H1 (cell line): ENCODE measurements around the gene TMEM200B. TPM values are rescaled to one million over a fixed set of nuclear protein-coding genes. Genes with fewer than 3 reads are reported as not detected.
A peak's percentile ranks its signal among the peaks of the same experiment; 100 is the strongest.

ENCODE experiments used
- ASH2L ChIP-seq: fragments of 200-600, 300-600 bp; sonication (generic); IDR thresholded peaks from one replicate; pipeline ENCODE4 v1.7.1; 2017; ENCODE audit warnings: low read length
- CHD7 ChIP-seq: fragments of 300-600 bp; sonication (generic); IDR thresholded peaks from 2 replicates; pipeline ENCODE4 v1.7.1; 2012; ENCODE audit warnings: low read length, moderate library complexity, mild to moderate bottlenecking, inconsistent platforms; ENCODE audit not compliant: insufficient replicate concordance
- CTBP2 ChIP-seq: IDR thresholded peaks from 2 replicates; pipeline ENCODE4 v1.7.0; 2011; ENCODE audit warnings: borderline replicate concordance, mild to moderate bottlenecking, moderate library complexity, mixed read lengths, low read length; ENCODE audit not compliant: insufficient read depth, insufficient read length
- EGR1 ChIP-seq: IDR thresholded peaks from 2 replicates; pipeline ENCODE4 v1.6.1; 2011; ENCODE audit warnings: low read depth, low read length, borderline replicate concordance
- HDAC2 ChIP-seq, 2 experiments: fragments of 300-600 bp in 1 of 2; sonication (generic) in 1 of 2; IDR thresholded peaks; 2 replicates each; pipeline ENCODE4 v1.6.1; 2011 to 2012; ENCODE audit warnings: low read depth in 2 of 2, low read length in 2 of 2, mild to moderate bottlenecking in 2 of 2, moderate library complexity in 2 of 2, borderline replicate concordance in 1 of 2, inconsistent platforms in 1 of 2
- JUND ChIP-seq: IDR thresholded peaks from 2 replicates; pipeline ENCODE4 v1.6.1; 2011; ENCODE audit warnings: mild to moderate bottlenecking, improper control_type of control experiment, low read length
- SP4 ChIP-seq: IDR thresholded peaks from 2 replicates; pipeline ENCODE4 v1.6.1; 2012; ENCODE audit warnings: low read length, inconsistent platforms
- TBP ChIP-seq: IDR thresholded peaks from 2 replicates; pipeline ENCODE4 v1.6.1; 2011; ENCODE audit warnings: low read depth, low read length, improper control_type of control experiment
- YY1 ChIP-seq: IDR thresholded peaks from 2 replicates; pipeline ENCODE4 v1.6.1; 2011; ENCODE audit warnings: low read depth, mild to moderate bottlenecking, low read length
- polyA plus RNA-seq, 7 experiments: library from polyadenylated mRNA; depleted of rRNA in 3 of 7; stranded (reverse) in 5 of 7; unstranded in 2 of 7; fragments of >200 nt in 5 of 7; fragments of 200-250 nt in 2 of 7; gene quantifications; 1 replicate in 5 of 7; 2 replicates in 1 of 7; 4 replicates in 1 of 7; pipeline versions ENCODE4 v1.2.1 to v1.2.3, GENCODE V29; 2011 to 2013; ENCODE audit warnings: missing spikeins in 2 of 7, mixed read lengths in 2 of 7
- total RNA-seq: library from RNA; stranded (reverse); fragmentation: NEBNext Ultra II Directional; extraction: Animal tissue kit (Norgen Biotek cat#: 25700); gene quantifications from 2 replicates; pipeline ENCODE4 v1.2.1, GENCODE V29; 2021

The TMEM200B gene
- total and polyA plus RNA-seq, 2 of the 8 experiments (the other 6 are each of a cell fraction or from before 2014, with no cell fraction given) = 4.9 to 11.0 TPM

GRCh38 chr1:29120947-29121485 is 2.7 kb downstream of the TMEM200B start (continued):
- no peak for TF ChIP-seq CHD7
- TF ChIP-seq CTBP2 = peak; percentile 12
- TF ChIP-seq HDAC2 (IDR thresholded peaks at IDR 0.05; ENCODE audit: borderline replicate concordance in 1 of 2, low read depth in 2 of 2, low read length in 2 of 2) = no peak
- no peak for TF ChIP-seq JUND
- no peak for TF ChIP-seq ASH2L
- no peak for TF ChIP-seq EGR1
- TF ChIP-seq TBP = peak; percentile 26; the same call in 1 of the 2 replicates
- TF ChIP-seq YY1 = 0 out of 2 replicates have a peak, but pooled peaks have one; percentile 6
- TF ChIP-seq SP4 = no peak
